OCI-LY1 (cell line): ENCODE measurements around the gene TMEM203.

ENCODE experiments used
- CTCF ChIP-seq: fragments of 200-600 bp; sonication (generic), shearing (Covaris generic); IDR thresholded peaks from 2 replicates; pipeline ENCODE4 v1.5.1; 2017; ENCODE audit warnings: mild to moderate bottlenecking, antibody characterized with exemption, low read length, moderate library complexity, mixed read lengths
- EZH2 ChIP-seq: fragments of 200-600 bp; sonication (generic), shearing (Covaris generic); IDR thresholded peaks from 2 replicates; pipeline ENCODE4 v1.8.0; 2017; ENCODE audit warnings: borderline replicate concordance, mixed run types, mild to moderate bottlenecking, antibody characterized with exemption, low read length, moderate library complexity, mixed read lengths

GRCh38 chr9:137174722-137175293, 30.6 kb downstream of the TMEM203 start:
- TF ChIP-seq EZH2 = no peak
- TF ChIP-seq CTCF = no peak
